Cardiac muscle cell (in vitro differentiated cells and primary cell): ENCODE results near the gene MTUS2. TPM values are rescaled to one million over a fixed set of nuclear protein-coding genes. Genes with fewer than 3 reads are reported as not detected.

Source experiments
- DNase-seq, 2 donors: peaks; one replicate each; pipeline versions ENCODE4 v3.0.0 to v3.0.0-alpha.2; 2010 to 2017; ENCODE audit warnings: low read depth in 1 of 2, low spot score in 1 of 2
- H3K27ac ChIP-seq: fragments of 200-600 bp; sonication (generic); 2 replicates; pipeline ENCODE4 v1.5.1; 2016
- H3K27me3 ChIP-seq: fragments of 200-600 bp; sonication (generic); 2 replicates; pipeline ENCODE4 v1.6.0; 2016; ENCODE audit warnings: control low read depth
- H3K36me3 ChIP-seq: fragments of 200-600 bp; sonication (generic); 2 replicates; pipeline ENCODE4 v1.5.1; 2016; ENCODE audit warnings: control low read depth
- H3K4me1 ChIP-seq: fragments of 200-600 bp; sonication (generic); 2 replicates; pipeline ENCODE4 v1.8.1; 2017; ENCODE audit warnings: low read depth, mild to moderate bottlenecking, mixed run types
- H3K4me3 ChIP-seq: fragments of 200-600 bp; sonication (generic); 2 replicates; pipeline ENCODE4 v1.5.1; 2016; ENCODE audit warnings: mild to moderate bottlenecking
- H3K9me3 ChIP-seq: fragments of 200-600 bp; sonication (generic); 2 replicates; pipeline ENCODE4 v1.5.1; 2017; ENCODE audit warnings: low read depth, mild to moderate bottlenecking, control low read depth
- polyA plus RNA-seq: library from polyadenylated mRNA; unstranded; fragments of >200 nt; fragmentation: Nextera tagmentation; extraction: Ambion mirVana; gene quantifications from 2 replicates; pipeline ENCODE4 v1.2.1, GENCODE V29; 2016
- total RNA-seq: library from RNA; depleted of rRNA; stranded (reverse); fragments of >200 nt; gene quantifications from 2 replicates; pipeline ENCODE4 v1.2.3, GENCODE V29; 2016
- TF ChIP-seq, protein P1 (sequence below): IDR thresholded peaks from 2 replicates; pipeline ENCODE4 v1.5.1; 2012; ENCODE audit warnings: low read depth, mild to moderate bottlenecking, low read length

MTUS2 gene
- total and polyA plus RNA-seq, 2 experiments from 2014 or later: 31.6 to 96.9 TPM

DNA sequence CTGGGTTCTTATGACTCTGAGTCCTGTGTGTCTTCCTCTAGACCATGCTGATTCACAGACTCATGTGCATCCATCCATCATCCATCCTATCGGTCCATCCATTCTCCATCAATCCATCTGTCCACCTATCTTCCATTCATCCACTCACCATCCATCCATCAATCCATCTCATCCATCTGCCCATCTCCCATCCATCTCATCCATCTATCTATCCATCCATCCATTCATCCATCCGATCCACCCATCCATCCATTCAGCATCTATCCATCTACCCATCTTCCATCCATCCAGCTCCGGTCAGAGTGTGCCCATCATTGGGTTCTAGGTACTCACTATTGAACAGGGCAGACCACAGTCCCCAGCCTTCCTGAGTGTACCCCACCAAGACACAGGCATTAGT, 699.8 kb downstream of the MTUS2 start:
- no peak overlapping the region for H3K4me3 ChIP-seq
- TF ChIP-seq, protein P1, sequence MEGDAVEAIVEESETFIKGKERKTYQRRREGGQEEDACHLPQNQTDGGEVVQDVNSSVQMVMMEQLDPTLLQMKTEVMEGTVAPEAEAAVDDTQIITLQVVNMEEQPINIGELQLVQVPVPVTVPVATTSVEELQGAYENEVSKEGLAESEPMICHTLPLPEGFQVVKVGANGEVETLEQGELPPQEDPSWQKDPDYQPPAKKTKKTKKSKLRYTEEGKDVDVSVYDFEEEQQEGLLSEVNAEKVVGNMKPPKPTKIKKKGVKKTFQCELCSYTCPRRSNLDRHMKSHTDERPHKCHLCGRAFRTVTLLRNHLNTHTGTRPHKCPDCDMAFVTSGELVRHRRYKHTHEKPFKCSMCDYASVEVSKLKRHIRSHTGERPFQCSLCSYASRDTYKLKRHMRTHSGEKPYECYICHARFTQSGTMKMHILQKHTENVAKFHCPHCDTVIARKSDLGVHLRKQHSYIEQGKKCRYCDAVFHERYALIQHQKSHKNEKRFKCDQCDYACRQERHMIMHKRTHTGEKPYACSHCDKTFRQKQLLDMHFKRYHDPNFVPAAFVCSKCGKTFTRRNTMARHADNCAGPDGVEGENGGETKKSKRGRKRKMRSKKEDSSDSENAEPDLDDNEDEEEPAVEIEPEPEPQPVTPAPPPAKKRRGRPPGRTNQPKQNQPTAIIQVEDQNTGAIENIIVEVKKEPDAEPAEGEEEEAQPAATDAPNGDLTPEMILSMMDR: no peak
- no peak for DNase-seq
- H3K27me3 ChIP-seq: no peaks in the 10 kb centered on the region
- H3K36me3 ChIP-seq: peaks cover 12% of the 10 kb centered on the region
- no peaks in the 10 kb centered on the region for H3K4me1 ChIP-seq
- no peaks in the 10 kb centered on the region for H3K9me3 ChIP-seq
- H3K27ac ChIP-seq: no peak overlapping the region

DNA sequence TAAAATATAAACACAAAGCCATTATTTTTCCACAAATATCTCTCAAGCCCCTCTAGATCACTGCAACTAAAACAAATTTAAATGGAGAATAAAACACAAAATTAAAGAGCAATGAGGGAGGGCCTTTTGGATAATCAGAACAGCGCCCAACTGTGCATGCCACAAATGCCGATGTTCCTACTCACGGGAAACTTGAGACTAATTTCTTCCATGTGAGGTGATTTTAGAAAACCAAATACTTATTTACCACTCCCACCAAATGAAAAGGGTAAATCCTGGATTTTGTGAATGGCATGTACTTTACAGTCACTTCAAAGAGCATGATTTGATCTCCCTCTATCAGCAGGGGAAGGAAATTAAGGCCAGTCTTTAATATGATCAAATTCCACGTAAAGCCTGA, 700.5 kb downstream of the MTUS2 start:
- Histone ChIP-seq H3K27ac (no peak overlapping the region), H3K36me3 (peaks cover 10% of the 10 kb centered on the region), H3K4me1 (no peaks in the 10 kb centered on the region), H3K9me3 (no peaks in the 10 kb centered on the region), H3K27me3 (no peaks in the 10 kb centered on the region), H3K4me3 (no peak overlapping the region)
- peak in 1 of 2 donors; percentile 69 for DNase-seq
- TF ChIP-seq, protein P1: no peak

DNA sequence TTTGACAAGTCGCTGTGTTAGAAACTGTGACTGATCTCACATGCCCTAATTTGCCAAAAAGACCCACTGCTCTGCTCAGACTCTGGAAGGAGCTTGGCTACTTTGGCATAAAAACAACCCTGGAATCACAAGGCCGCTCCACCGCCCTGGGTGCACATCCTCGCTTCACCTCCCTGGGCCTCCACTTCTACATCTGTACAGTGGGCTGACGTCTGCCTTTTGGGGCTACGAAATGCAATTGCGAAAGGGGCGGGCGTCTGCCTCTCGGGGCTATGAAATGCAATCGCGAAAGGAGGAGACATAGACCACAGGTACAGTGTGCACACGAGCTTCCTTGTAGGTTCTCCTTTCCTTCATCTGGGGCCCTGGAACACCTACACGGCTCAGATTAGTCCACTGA, 701.2 kb downstream of the MTUS2 start:
- Histone ChIP-seq H3K27me3 (no peaks in the 10 kb centered on the region), H3K27ac (no peak overlapping the region), H3K9me3 (no peaks in the 10 kb centered on the region), H3K4me3 (no peak overlapping the region), H3K36me3 (peaks cover 9% of the 10 kb centered on the region), H3K4me1 (no peaks in the 10 kb centered on the region)
- TF ChIP-seq, protein P1: no peak
- no peak for DNase-seq

DNA sequence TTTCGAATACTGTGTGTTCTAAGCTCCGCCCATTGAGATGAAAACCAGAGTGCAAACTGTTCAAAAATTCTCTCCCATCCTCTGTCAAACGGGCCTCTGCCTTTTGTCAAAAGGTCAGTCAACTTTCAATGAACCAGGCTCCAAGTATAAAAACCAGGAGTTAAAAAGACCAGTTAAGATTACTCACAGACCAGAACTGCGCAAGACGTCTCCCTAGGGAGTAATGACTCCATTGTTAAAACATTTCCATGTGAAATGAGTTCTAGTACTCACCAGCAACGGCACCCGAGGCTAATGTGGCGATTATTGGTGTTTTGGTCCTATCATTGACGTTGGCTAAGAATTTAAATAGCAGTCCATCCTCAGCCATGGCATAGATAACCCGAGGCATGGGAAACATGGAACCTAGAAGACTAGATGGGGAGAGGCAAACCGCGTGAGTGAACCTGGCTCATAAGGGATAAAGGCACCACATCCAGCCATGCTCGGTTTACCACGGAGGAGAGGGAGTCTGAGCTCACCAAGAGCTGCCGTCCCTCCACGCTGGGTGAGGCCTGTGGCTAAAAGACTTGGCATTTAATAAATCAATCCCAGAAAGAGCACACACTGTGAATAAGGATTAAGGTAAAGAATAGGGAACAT, 702.0 kb downstream of the MTUS2 start:
- H3K36me3 ChIP-seq: peaks cover 7% of the 10 kb centered on the region
- no peaks in the 10 kb centered on the region for H3K27me3 ChIP-seq
- no peaks in the 10 kb centered on the region for H3K4me1 ChIP-seq
- peak in 1 of 2 donors; percentile 97 for DNase-seq
- H3K9me3 ChIP-seq: no peaks in the 10 kb centered on the region
- no peak overlapping the region for H3K4me3 ChIP-seq
- H3K27ac ChIP-seq: no peak overlapping the region
- TF ChIP-seq, protein P1: no peak

DNA sequence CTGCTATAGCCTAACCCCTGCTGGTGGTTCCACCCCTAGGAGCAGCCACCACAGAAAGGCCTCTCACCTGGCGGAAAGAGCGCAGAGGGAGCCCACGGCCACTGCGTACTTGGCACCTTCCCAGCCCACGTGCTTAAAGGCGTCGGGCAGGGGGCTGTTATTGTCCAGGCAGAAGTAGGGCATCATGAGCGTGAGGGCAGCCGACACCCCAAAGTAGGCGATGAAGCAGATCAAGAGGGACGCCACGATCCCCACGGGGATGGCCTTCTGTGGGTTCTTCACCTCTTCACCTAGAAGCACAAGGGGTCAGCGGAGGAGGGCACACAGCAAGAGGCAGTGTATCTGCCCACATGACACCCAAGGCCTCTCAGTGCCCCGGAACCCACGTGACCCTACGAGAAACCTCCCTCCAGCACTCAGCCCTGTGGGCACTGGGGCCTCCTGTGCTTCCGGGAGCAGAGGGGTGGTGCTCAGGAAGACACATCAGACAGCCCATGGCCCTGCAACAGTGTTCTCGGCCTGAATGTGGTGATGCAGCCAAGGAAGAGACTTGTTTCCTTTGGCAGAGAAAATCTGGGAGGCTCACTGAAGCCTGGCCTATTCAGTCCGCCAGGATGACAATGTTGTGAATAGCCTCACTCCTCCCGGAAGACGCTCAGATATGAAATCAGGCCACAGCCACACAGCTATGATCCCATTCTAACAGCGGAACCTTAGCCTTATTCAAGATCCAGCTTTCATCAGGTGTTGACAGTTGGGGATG, 703.2 kb downstream of the MTUS2 start:
- Histone ChIP-seq H3K4me3 (no peak overlapping the region), H3K4me1 (no peaks in the 10 kb centered on the region), H3K27me3 (no peaks in the 10 kb centered on the region), H3K27ac (no peak overlapping the region), H3K9me3 (no peaks in the 10 kb centered on the region), H3K36me3 (peaks cover 3% of the 10 kb centered on the region)
- TF ChIP-seq, protein P1: peak; percentile 12
- peak in 1 of 2 donors; percentile 95 for DNase-seq
